Mesothelial cell of epicardium (in vitro differentiated cells): ENCODE measurements around the gene KMT2B. TPM values are rescaled to one million over a fixed set of nuclear protein-coding genes. Genes with fewer than 3 reads are reported as not detected.

Experiments
- DNase-seq, 2 experiments: peaks; one replicate each; pipeline ENCODE4 v3.0.0; 2021; ENCODE audit warnings: low spot score in 2 of 2; ENCODE audit not compliant: unreplicated experiment in 2 of 2
- H3K27ac Mint-ChIP-seq: 2 replicates; pipeline ENCODE4 v1.8.0; 2021; ENCODE audit warnings: mixed read lengths
- H3K27me3 Mint-ChIP-seq: 2 replicates; pipeline ENCODE4 v1.8.0; 2021; ENCODE audit warnings: low read depth, mixed read lengths
- H3K36me3 Mint-ChIP-seq: 2 replicates; pipeline ENCODE4 v1.8.0; 2021; ENCODE audit warnings: mixed read lengths
- H3K4me1 Mint-ChIP-seq: 2 replicates; pipeline ENCODE4 v1.8.0; 2021; ENCODE audit warnings: mixed read lengths
- H3K4me3 Mint-ChIP-seq: 2 replicates; pipeline ENCODE4 v1.8.0; 2021; ENCODE audit warnings: mild to moderate bottlenecking, moderate library complexity, mixed read lengths
- H3K9me3 Mint-ChIP-seq: 2 replicates; pipeline ENCODE4 v1.8.0; 2021; ENCODE audit warnings: mixed read lengths
- CTCF ChIP-seq: fragments of 200-600 bp; sonication (generic); IDR thresholded peaks from one replicate; pipeline ENCODE4 v1.5.0; 2021; ENCODE audit warnings: antibody characterized with exemption; ENCODE audit not compliant: unreplicated experiment
- total RNA-seq: library from RNA; stranded (reverse); gene quantifications from 3 replicates; pipeline ENCODE4 v1.2.1, GENCODE V29; 2021

KMT2B gene
- total RNA-seq, 1 donor from 2014 or later: 62.7 TPM

GRCh38 chr19:35780058-35780457 is 62.3 kb downstream of the KMT2B start:
- H3K4me3 Mint-ChIP-seq: no peak overlapping the region
- peaks cover 17% of the 10 kb centered on the region for H3K4me1 Mint-ChIP-seq
- peaks cover 4% of the 10 kb centered on the region for H3K27me3 Mint-ChIP-seq
- H3K9me3 Mint-ChIP-seq: no peaks in the 10 kb centered on the region
- no peak for TF ChIP-seq CTCF
- H3K27ac Mint-ChIP-seq: no peak overlapping the region
- no peak for DNase-seq
- peaks cover 18% of the 10 kb centered on the region for H3K36me3 Mint-ChIP-seq

GRCh38 chr19:35780717-35781116 is 62.9 kb downstream of the KMT2B start:
- Mint-ChIP-seq H3K9me3 (no peaks in the 10 kb centered on the region), H3K36me3 (peaks cover 18% of the 10 kb centered on the region), H3K27ac (no peak overlapping the region), H3K4me1 (peaks cover 16% of the 10 kb centered on the region), H3K27me3 (peaks cover 4% of the 10 kb centered on the region), H3K4me3 (no peak overlapping the region)
- no peak for TF ChIP-seq CTCF
- DNase-seq: no peak

GRCh38 chr19:35781650-35782049 is 63.8 kb downstream of the KMT2B start:
- H3K27me3 Mint-ChIP-seq: peaks cover 4% of the 10 kb centered on the region
- no peak for TF ChIP-seq CTCF
- peaks cover 9% of the 10 kb centered on the region for H3K4me1 Mint-ChIP-seq
- H3K36me3 Mint-ChIP-seq: peaks cover 18% of the 10 kb centered on the region
- H3K9me3 Mint-ChIP-seq: no peaks in the 10 kb centered on the region
- no peak overlapping the region for H3K27ac Mint-ChIP-seq
- no peak overlapping the region for H3K4me3 Mint-ChIP-seq
- DNase-seq: no peak

- H3K4me3 Mint-ChIP-seq: no peak overlapping the region
- H3K4me1 Mint-ChIP-seq: no peaks in the 10 kb centered on the region
- no peak for TF ChIP-seq CTCF
- H3K27ac Mint-ChIP-seq: no peak overlapping the region
- H3K9me3 Mint-ChIP-seq: no peaks in the 10 kb centered on the region
- peaks cover 4% of the 10 kb centered on the region for H3K27me3 Mint-ChIP-seq
- no peak for DNase-seq
- peaks cover 18% of the 10 kb centered on the region for H3K36me3 Mint-ChIP-seq
These were observed 64.8 kb downstream of the KMT2B start for GRCh38 chr19:35782589-35782988.

- no peak overlapping the region for H3K27ac Mint-ChIP-seq
- no peak overlapping the region for H3K4me3 Mint-ChIP-seq
- no peaks in the 10 kb centered on the region for H3K9me3 Mint-ChIP-seq
- no peak for TF ChIP-seq CTCF
- H3K36me3 Mint-ChIP-seq: peaks cover 18% of the 10 kb centered on the region
- H3K27me3 Mint-ChIP-seq: peaks cover 4% of the 10 kb centered on the region
- DNase-seq: no peak
- no peaks in the 10 kb centered on the region for H3K4me1 Mint-ChIP-seq
These were observed 65.9 kb downstream of the KMT2B start for GRCh38 chr19:35783469-35784434.
